Naive thymus-derived CD8-positive, alpha-beta T cell (primary cell): Measurements from ENCODE around the gene PGK2. TPM values are rescaled to one million over a fixed set of nuclear protein-coding genes. Genes with fewer than 3 reads are reported as not detected.

Experiments
- polyA plus RNA-seq, 3 donors: library from polyadenylated mRNA; unstranded; fragments of 300-500 nt; fragmentation: Illumina TruSeq; gene quantifications; one replicate each; pipeline ENCODE4 v1.2.3, GENCODE V29; 2021
- total RNA-seq, 8 experiments: library from RNA in 2 of 8; stranded (reverse) in 2 of 8; gene quantifications; one replicate each; pipeline ENCODE4 v1.2.3 and lab custom pipeline; 2021 to 2026

Gene PGK2
- total and polyA plus RNA-seq, 5 experiments from 2014 or later, result not detected

Other genes starting within 250 kb of the PGK2 start
- not detected for gene C6orf141, start 236.6 kb downstream of the PGK2 start, total RNA-seq
- not detected for gene C6orf141, start 236.6 kb downstream of the PGK2 start, polyA plus RNA-seq
- gene RHAG, start 150.4 kb downstream of the PGK2 start, total RNA-seq, result not detected
- gene RHAG, start 150.4 kb downstream of the PGK2 start, polyA plus RNA-seq, result not detected
- not detected for gene CRISP2, start 73.7 kb downstream of the PGK2 start, total RNA-seq
- not detected for gene CRISP2, start 73.7 kb downstream of the PGK2 start, polyA plus RNA-seq
- gene CRISP3, start 42.9 kb downstream of the PGK2 start, total RNA-seq, result not detected
- gene CRISP3, start 42.9 kb downstream of the PGK2 start, polyA plus RNA-seq, result not detected
- not detected for gene CRISP1, start 79.2 kb upstream of the PGK2 start, total RNA-seq
- gene CRISP1, start 79.2 kb upstream of the PGK2 start, polyA plus RNA-seq, result not detected
- gene DEFB114, start 176.9 kb upstream of the PGK2 start, total RNA-seq, result not detected
- not detected for gene DEFB114, start 176.9 kb upstream of the PGK2 start, polyA plus RNA-seq
- not detected for gene DEFB113, start 182.3 kb upstream of the PGK2 start, total RNA-seq
- not detected for gene DEFB113, start 182.3 kb upstream of the PGK2 start, polyA plus RNA-seq
- gene DEFB110, start 234.7 kb upstream of the PGK2 start, total RNA-seq, result not detected
- not detected for gene DEFB110, start 234.7 kb upstream of the PGK2 start, polyA plus RNA-seq